HG03103 (cell line): ENCODE data around the gene ARAP2.
"Not testable (repeated sequence)": the region's sequence is repeated elsewhere in the genome, so short reads cannot be mapped to it uniquely, and the experiment has no call there.

ENCODE experiments used
- ATAC-seq: cut with Tn5 transposase; IDR thresholded peaks from one replicate; pipeline ENCODE4 v1.9.1; 2021; ENCODE audit warnings: low read depth; ENCODE audit not compliant: unreplicated experiment

The ARAP2 gene

DNA sequence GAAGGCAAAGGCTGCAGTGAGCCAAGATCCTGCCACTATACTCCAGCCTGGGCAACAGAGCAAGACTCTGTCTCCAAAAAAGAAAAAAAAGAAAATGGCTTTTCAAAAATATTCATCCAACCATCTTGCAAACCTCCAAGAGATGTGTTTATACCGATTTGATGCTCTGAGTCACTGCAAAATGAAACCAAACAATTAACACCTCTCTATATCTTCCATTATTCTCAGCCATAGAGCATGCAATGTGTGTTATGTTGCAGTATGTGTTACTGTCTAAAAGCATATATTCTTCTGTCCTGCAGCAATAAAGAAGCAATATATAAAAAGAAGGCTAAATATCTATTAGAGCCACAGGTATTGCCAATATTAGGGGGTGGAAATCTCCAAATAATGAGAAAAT lies 51.4 kb downstream of the ARAP2 start:
- no peak for ATAC-seq

- peak; percentile 85 for ATAC-seq
Observed at GRCh38 chr4:36189511-36190226, 54.6 kb downstream of the ARAP2 start.

- ATAC-seq, result no peak
Observed at GRCh38 chr4:36187723-36188333, 56.5 kb downstream of the ARAP2 start.

GRCh38 chr4:36183665-36184393 lies 60.5 kb downstream of the ARAP2 start:
- ATAC-seq, result no peak

- no peak for ATAC-seq
Observed at GRCh38 chr4:36183232-36183631, 61.1 kb downstream of the ARAP2 start.

DNA sequence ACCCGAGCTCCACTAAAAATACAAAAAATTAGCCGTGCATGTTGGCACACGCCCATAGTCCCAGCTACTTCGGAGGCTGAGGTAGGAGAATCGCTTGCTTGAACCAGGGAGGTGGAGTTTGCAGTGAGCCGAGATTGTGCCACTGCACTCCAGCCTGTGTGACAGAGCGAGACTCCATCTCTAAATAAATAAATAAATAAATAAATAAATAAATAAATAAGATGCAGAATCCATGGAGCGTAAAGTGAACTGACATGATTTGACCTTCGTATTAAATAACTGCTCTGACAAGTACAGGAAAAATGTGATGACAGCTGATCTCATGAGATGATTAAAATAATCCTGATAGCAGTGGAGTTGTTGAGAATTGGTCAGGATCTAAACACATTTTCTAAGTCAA lies 62.0 kb downstream of the ARAP2 start:
- ATAC-seq, result not testable (repeated sequence)

DNA sequence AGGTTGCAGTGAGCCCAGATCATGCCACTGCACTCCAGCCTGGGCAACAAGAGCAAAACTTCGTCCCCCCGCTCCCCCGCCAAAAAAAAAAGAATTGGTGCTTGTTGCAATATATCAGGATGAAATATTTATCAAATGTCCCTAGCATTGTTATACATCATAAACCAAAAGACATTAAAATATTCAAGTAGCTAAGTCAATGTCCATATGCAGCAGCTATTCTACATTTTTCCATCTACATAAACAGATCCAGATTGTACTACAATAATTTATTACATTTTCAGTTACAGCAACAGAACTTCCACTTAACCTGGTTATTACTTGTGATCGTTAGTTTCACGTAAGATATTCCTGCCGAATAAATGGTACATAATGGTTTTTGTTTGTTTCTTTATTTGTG lies 64.1 kb downstream of the ARAP2 start:
- no peak for ATAC-seq

- no peak for ATAC-seq
Observed at GRCh38 chr4:36178484-36178883, 65.8 kb downstream of the ARAP2 start.

- ATAC-seq, result no peak
Observed at GRCh38 chr4:36177946-36178345, 66.4 kb downstream of the ARAP2 start.

DNA sequence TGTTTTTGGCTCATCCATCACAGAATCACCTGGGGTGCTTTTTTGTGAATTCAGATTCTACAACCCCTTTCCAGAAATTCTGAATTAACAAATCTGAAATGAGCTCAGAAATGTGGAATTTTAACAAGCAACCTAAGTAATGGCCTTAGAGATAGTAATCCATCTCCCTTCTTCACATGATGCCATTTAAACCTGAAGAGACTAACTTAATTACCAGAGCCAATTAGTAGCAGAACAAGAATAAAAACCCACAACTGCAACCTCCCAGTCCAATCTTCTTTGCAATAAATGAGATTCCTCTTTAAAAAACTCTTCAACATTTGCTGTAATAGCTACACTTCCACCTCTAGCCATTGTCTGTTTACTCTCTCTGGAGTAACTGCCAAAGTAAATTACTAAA lies 69.7 kb downstream of the ARAP2 start:
- no peak for ATAC-seq

- no peak for ATAC-seq
Observed at GRCh38 chr4:36173905-36174304, 70.4 kb downstream of the ARAP2 start.

DNA sequence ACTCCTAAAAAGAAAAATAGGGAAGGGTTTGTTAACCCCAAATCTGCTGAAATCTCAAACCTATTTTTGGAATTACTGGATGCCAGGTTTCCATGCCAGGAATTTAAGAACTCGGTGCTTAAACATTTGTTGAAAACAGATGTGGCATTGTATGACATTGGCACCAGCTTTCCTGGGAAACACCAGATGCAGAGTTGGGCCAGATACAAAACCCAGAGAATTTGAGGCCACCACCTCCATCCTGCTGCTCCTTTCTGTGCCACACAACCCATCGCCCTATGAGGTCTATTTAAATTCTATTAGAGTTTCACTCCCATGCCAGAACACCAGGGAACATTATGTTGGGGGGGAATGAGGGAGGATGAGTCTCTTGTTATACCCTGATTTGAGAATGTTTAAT lies 71.7 kb downstream of the ARAP2 start:
- ATAC-seq, result no peak

DNA sequence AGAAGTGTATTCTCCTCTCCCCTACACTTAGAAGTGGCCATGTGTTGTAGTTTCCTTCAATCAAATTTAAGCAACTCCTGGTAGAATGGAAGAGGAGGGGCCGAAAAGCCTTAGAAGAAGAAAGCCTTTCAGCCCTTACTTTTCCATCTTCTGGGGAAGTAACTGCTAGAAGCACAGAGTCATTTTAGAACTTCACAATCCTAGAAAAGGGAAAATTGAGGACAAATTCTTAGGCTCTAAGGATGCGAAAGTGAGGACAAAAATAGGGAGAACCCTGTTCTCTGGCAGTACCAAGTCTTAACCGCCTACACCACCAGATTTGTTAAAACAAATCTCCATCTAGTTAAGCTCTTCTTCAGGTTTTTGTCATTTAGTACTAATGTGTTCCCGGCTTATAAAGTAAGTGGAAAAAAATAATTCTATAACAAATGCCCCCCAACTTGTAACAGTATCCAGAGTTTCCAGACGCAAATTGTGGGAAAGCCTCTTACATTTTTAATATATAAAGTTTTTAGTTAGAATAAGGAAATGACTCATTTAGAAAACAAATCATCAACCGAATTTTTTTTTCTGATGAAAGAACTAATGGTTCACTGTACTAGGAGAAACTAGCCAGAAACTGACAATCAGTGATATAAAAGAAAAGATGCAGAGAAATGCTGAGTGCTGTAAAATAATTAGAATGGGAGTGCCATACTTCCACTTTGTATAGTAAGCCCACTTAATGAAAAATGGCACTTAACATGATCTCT lies 76.0 kb downstream of the ARAP2 start:
- no peak for ATAC-seq

- no peak for ATAC-seq
Observed at GRCh38 chr4:36165631-36166005, 78.7 kb downstream of the ARAP2 start.

- no peak for ATAC-seq
Observed at GRCh38 chr4:36164900-36165630, 79.2 kb downstream of the ARAP2 start.

DNA sequence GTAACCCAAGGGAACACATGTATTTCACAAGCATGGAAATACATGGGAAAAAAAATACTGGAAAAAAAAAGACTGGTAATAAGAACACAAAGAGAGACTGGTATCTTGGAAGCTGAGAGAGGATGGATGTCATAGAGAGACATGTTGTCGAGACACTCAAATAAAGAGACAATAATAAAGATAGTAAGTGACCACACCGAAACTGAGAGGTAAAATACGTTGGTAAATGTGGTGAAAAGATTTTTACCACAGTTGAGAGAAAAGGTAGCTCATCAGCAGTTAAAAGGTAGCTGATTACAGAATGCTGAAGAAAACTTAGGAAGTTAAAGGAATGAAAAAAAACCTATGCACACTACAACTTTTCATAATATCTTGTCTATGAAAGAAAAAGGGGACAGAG lies 81.1 kb downstream of the ARAP2 start:
- ATAC-seq, result no peak

- no peak for ATAC-seq
Observed at GRCh38 chr4:36159208-36159607, 85.1 kb downstream of the ARAP2 start.

DNA sequence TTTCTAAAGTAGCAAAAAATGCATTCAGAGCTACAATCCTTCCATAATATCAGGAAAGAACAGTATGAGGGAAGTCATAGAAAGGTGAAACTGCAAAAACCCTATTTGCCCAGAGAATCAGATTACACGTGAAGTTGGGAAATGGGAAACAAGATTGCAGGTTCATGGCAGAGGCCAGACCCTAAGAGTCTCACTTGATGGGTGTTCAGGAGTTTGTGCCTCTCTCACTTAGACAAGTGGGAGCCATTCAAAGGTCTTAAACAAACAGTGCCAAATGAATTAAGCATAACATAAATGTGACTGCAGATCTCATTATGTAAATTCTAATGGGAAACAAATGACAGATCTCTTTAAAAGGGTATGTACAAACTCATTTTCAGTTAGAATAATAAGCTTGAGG lies 91.6 kb downstream of the ARAP2 start:
- no peak for ATAC-seq

- ATAC-seq, result no peak
Observed at GRCh38 chr4:36142504-36142903, 101.8 kb downstream of the ARAP2 start.

- ATAC-seq, result no peak
Observed at GRCh38 chr4:36141186-36141585, 103.1 kb downstream of the ARAP2 start.

- no peak for ATAC-seq
Observed at GRCh38 chr4:36140421-36140820, 103.9 kb downstream of the ARAP2 start.
